HG02610 (cell line): Measurements from ENCODE around the gene BCAR1.
A peak's percentile ranks its signal among the peaks of the same experiment; 100 is the strongest.
"Not testable (repeated sequence)": the region's sequence is repeated elsewhere in the genome, so short reads cannot be mapped to it uniquely, and the experiment has no call there.

ENCODE experiments used
- ATAC-seq: cut with Tn5 transposase; IDR thresholded peaks from one replicate; pipeline ENCODE4 v1.9.1; 2021; ENCODE audit warnings: mild to moderate bottlenecking, moderate library complexity; ENCODE audit not compliant: unreplicated experiment

Gene BCAR1

DNA sequence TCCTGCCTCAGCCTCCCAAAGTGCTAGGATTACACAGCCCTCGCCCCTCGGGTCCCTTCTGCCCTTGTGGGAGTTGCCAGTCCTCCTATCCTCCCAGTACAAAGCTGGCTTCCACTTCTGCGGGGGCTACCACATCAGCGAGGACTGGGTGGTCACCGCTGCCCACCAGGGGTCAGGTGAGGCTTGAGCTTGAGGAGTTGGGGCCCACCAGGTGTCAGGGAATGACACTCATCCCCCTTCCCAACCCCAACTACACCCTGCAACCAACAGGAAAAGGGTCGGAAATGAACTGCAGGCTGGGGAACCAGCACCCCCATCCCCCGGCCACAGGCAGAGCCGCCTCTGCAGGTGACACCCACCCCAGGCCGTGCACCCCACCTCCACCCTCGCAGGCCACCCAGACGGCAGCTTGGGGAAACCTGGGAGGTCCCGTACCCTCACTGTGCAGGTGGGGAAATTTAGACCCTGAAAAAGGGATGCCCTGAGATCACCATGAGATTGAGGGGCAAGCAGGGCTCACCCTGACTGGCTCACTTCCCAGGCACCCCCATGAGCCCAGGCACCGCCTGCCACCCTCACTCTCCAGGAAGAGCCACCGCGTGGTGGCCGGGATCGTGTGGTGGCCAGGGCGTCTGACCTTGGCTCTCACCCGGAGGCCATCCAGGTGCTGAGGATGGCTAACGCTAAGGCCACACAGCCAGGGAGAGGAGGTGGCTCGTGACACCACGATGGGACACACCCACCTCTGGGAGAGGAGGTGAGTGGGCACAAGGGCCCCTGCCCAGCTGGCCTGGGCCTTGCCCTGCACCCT lies 24.7 kb downstream of the BCAR1 start:
- ATAC-seq: no peak

- no peak for ATAC-seq
These were observed 25.5 kb downstream of the BCAR1 start for GRCh38 chr16:75225678-75226515.

DNA sequence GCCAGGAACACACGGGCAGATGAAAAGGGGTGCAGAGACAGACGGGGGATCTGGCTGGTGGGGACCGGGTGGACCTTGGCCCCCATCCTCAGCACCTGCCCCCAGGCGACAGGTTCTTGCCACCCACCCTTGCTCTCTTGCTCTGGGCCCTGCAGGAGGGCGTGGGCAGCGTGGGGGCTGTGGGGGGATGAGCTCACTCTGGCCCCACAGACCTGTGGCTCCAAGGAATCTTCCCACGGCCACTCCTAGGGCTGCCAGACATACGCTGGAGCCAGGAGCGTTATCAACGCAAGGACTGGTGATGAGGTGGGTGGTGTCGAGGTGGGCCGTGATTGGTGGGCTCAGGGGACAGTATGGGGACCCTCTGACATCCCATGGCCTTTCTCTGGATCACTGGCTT lies 26.3 kb downstream of the BCAR1 start:
- ATAC-seq: no peak

GRCh38 chr16:75224306-75225082 lies 26.9 kb downstream of the BCAR1 start:
- ATAC-seq: no peak

- ATAC-seq: not testable (repeated sequence)
These were observed 28.3 kb downstream of the BCAR1 start for GRCh38 chr16:75223129-75223528.

DNA sequence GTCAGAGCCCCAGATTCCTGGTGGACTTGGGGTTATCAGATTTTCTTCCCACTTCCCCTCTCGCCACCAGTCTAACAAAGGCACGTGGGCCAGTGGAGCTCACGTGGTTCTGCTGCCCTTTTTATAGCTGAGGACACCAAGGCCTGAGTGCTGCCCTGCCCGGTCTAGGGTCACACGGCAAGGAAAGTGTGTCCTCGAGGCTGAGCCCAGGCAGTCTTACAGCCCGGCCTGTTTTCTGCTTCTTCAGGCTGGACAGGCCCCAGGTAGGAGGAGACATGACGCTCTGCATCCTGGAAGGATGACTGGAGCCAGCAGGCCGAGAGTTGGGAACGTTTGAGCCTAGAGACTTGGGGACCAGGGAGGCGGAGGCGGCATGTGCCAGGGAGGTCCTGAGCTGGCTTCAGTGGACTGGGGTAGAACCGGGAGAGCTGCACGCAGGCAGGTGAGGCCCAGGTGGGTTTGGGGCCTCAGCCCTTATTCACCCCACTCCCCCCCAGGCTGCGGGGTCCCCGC lies 29.1 kb downstream of the BCAR1 start:
- no peak for ATAC-seq

DNA sequence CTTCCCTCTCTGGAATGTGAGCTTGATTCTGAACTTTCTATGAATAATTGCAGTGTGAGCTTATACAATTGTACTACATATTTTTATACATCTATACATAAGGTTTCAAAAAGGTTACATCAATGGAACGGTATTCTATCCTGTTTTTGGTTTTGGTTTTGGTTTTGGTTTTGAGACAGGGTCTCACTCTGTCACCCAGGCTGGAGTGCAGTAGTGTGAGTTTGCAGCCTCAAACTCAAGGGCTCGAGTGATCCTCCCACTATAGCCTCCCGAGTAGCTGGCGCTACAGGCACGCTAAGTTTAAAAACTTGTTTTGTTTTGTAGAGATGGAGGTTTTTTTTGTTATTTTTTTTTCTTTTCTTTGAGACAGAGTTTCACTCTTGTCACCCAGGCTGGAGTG lies 31.6 kb downstream of the BCAR1 start:
- ATAC-seq: no peak

- no peak for ATAC-seq
These were observed 32.3 kb downstream of the BCAR1 start for GRCh38 chr16:75219088-75219487.

GRCh38 chr16:75218256-75219076 lies 33.0 kb downstream of the BCAR1 start, which contains the start of gene CTRB1:
Gene CTRB1, plus strand, starts transcription at chr16:75218988. Its CDS starts 20 bp downstream, at chr16:75219008.
- peak; percentile 70 for ATAC-seq

DNA sequence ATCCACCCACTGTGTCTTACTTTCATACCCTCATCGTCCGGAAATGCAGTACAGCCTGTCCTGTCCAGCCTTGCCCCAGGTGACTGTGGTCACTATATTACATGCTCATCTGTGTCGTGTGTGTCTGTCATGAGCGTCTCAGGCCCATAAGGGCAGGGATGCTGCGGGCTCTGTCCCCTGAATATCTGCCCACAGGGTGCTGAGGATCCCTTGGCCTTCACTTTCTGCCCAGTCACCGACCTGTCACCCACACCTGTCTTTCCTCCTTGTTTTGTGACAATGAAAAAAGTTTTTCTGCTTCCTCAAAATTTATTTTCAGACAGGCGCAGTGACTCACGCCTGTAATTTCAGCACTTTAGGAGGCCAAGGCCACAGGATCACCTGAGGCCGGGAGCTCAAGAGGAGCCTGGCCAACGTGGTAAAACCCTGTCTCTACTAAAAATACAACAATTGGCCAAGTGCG lies 34.0 kb downstream of the BCAR1 start:
- no peak for ATAC-seq

- no peak for ATAC-seq
These were observed 34.8 kb downstream of the BCAR1 start for GRCh38 chr16:75216576-75216975.

- no peak for ATAC-seq
These were observed 35.3 kb downstream of the BCAR1 start for GRCh38 chr16:75216127-75216526.

- not testable (repeated sequence) for ATAC-seq
These were observed 40.1 kb downstream of the BCAR1 start for GRCh38 chr16:75211286-75211685.

GRCh38 chr16:75209944-75210343 lies 41.5 kb downstream of the BCAR1 start:
- ATAC-seq: no peak

GRCh38 chr16:75209514-75209913 lies 41.9 kb downstream of the BCAR1 start:
- not testable (repeated sequence) for ATAC-seq

GRCh38 chr16:75208861-75209505 lies 42.4 kb downstream of the BCAR1 start:
- ATAC-seq: no peak

DNA sequence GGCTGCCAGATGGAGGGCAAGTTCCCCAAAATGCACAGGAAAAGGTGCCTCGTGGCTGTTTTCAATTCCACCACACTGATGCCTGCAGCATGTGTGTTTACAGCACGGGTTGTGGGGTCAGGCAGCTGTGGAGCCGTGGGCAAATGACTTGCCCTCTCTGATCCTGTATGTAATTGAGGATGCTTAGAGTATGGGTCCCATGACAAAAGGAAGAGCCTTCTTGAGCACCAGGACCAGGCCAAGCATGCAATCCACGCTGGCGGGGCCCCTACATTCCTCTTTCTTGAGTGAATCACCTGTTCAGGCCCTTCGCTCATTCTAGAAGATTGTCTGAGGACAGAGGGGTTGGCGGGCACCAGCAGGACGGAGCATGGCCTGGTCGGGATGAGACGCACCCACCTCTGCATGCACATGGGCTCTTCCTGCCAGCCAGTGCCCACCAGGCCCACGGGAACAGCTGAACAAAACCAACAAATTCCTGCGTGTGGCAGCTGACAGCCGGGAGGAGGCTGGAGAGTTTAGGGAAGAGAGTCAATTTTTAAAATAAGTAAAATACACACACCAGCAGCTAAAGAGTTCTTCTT lies 43.1 kb downstream of the BCAR1 start:
- no peak for ATAC-seq

DNA sequence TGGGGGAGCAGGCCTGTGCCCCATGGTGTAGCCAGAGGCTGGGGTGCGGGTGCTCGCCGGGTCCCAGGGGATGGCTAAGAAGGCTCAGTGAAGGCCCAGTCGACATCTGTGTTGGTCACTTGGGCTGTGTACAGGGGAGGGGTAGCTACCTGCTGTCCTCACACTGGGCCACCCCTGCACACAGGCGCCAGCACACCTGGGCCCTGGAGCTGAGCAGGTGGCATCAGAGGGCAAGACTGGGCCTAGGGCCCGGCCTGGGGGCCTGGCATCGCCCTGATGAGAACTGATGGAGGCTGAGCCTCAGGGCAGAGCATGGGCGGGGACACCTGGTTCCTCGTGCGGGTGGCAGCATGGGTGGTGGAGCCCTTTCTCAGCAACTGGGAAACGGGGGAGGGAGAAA lies 43.6 kb downstream of the BCAR1 start:
- no peak for ATAC-seq
